Measurements from ENCODE around the gene RAB17.

DNA sequence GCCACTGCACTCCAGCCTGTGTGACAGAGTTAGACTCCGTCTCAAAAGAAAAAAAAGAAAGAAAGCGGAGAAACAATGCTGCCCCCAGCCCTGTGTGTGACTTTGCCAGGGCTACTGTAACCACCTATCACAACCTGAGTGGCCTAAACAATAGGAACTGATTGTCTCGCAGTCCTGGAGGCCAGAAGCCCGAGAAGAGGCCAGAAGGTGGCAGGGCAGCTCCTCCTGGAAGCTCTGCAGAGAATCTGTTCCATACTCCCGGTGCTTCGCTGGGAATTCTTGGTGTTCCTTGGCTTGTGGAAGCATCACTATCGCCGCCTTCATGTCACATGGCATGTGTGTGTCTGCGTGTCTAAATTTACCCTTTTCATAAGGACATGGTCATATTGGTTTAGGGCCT lies 14.4 kb upstream of the RAB17 start:
- TF ChIP-seq, protein P1, sequence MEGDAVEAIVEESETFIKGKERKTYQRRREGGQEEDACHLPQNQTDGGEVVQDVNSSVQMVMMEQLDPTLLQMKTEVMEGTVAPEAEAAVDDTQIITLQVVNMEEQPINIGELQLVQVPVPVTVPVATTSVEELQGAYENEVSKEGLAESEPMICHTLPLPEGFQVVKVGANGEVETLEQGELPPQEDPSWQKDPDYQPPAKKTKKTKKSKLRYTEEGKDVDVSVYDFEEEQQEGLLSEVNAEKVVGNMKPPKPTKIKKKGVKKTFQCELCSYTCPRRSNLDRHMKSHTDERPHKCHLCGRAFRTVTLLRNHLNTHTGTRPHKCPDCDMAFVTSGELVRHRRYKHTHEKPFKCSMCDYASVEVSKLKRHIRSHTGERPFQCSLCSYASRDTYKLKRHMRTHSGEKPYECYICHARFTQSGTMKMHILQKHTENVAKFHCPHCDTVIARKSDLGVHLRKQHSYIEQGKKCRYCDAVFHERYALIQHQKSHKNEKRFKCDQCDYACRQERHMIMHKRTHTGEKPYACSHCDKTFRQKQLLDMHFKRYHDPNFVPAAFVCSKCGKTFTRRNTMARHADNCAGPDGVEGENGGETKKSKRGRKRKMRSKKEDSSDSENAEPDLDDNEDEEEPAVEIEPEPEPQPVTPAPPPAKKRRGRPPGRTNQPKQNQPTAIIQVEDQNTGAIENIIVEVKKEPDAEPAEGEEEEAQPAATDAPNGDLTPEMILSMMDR (IDR thresholded peaks at IDR 0.05): no peak
- no peak for TF ChIP-seq POLR2A (IDR thresholded peaks at IDR 0.05)

Measured in thyroid gland (tissue), 4 donors.